Measurements from ENCODE around the gene CENPM.

CENPM gene

GRCh38 chr22:41913040-41913719 is 33.8 kb downstream of the CENPM start:
- no peak for DNase-seq

- no peak for DNase-seq
Measured at GRCh38 chr22:41912338-41913039, 34.5 kb downstream of the CENPM start.

DNA sequence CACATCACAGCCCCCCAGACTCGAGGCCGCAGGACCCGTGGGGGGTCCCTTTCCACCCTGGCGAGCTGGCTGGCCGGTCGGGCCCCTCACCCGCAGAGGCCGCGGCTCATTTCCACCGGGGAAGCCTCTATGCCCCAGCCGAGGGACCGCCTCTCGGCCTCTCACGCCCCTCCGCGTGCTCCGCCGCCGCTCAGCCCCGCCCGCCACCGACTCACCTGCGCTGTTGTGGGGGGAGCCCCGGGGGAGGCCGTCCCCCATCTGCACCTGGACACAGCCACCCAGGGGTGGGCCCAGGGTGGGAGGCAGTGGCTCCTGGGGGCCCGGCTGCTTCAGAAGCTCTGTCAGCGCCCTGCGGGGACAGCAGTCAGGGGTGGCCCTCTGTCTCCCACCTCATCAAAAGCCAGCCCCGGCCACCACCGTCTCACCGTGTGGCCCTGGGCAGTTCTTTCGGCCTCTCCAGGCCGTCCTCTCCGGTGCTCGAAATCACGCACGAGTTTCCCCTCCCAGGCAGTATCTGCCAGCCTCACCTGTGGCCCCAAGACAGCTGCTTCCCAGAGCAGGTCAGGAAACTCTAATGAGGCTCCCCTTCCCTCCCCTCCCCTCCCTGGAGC is 35.8 kb downstream of the CENPM start:
- DNase-seq = no peak

- DNase-seq = peak; percentile 66
Measured at GRCh38 chr22:41910050-41911000, 36.6 kb downstream of the CENPM start.

DNA sequence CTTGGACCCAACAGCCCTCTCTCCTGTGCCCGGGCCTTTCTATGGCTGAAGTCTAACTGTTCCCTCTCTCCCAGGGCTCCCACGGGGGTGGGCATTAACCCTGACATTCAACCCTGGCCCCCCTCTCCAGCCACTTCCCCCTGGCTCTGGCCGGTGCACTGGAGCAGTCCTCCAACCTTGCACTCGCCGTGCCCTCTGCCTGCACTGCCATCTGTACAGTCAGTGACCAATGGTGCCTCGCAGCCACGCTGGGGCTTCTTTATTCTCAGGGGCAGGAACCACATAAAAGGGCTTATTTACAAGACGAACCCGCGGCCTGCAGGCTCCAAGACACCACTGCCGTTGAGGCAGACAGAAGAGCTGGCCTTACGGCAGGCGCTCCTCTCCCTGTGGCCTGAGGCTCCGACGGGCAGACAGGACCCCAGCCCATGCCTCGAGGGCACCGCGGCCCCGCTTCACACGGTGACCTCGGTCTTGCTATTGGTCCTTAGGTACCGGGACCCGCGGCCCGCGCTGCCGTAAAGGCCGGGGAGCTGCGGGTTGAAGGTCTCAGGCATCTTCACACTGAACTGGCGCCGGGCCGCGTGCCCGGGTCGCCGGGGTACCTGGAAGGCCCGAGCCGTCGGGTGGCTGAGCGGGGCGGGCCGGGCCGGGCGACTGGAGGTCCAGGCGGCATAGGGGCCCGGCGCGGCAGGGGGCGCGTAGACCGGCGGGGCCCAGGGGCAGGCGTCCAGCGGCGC is 37.5 kb downstream of the CENPM start:
- DNase-seq = no peak

GRCh38 chr22:41908411-41909309 is 38.3 kb downstream of the CENPM start:
- peak; percentile 42 for DNase-seq

- DNase-seq = no peak
Measured at GRCh38 chr22:41907436-41908401, 39.2 kb downstream of the CENPM start.

- no peak for DNase-seq
Measured at GRCh38 chr22:41906822-41907221, 40.1 kb downstream of the CENPM start.

DNA sequence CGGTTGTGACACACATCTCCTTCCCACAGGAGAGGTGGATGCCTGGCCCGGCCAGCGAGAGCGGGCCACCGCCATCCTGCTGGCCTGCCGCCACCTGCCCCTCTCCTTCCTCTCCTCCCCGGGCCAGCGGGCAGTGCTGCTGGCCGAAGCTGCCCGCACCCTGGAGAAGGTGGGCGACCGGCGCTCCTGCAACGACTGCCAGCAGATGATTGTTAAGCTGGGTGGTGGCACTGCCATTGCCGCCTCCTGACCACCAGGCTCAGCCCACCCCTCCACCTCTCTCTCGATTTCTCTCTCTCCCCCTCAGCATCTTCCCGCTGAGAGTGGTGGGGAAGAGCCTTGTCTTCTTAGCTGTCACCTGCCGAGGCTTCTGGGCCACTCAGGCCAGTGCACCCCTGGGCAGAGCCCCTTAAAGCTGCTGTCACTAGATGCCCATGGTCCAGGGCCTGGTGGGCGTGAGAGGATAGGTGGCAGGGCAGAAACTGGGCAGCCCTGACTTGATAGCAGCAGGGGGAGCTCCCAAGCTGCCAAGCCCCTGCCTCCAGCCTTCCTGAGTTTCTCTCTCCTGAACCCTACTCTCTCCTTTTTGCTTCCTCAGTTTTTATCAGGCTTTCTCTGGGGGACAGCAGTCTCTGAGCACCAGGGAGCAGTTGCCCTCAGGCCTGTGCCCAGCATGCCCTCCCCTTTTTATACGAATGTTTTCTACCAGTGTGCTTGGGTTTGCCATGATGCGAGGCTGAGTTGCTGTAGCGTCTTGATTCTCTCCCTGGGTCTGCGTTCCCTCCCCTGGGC is 41.3 kb downstream of the CENPM start:
- no peak for DNase-seq

GRCh38 chr22:41904450-41905410 is 42.2 kb downstream of the CENPM start:
- no peak for DNase-seq

DNA sequence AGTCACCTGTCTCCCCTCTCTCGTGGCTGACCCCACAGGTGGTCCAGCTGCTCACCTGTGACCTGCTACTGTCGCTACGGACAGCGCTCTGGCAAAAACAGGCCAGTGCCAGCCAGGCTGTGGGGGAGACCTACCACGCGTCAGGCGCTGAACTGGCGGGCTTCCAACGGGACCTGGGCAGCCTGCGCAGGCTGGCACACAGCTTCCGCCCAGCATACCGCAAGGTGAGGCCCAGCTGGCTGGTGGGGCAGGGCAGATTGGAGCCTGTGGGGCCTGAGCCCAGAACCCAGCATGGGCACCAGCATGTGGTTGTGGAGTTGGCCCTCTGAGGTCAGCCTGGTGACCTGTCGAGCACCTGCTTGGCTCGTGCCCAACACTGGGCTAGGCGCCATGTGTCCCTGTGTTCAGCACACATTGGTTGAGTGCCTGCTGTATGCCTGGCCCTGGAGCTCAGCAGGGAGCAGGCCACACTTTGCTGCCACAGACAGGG is 44.0 kb downstream of the CENPM start:
- no peak for DNase-seq

- DNase-seq = no peak
Measured at GRCh38 chr22:41902016-41902415, 44.9 kb downstream of the CENPM start.

GRCh38 chr22:41900652-41901312 is 46.2 kb downstream of the CENPM start:
- DNase-seq = no peak

DNA sequence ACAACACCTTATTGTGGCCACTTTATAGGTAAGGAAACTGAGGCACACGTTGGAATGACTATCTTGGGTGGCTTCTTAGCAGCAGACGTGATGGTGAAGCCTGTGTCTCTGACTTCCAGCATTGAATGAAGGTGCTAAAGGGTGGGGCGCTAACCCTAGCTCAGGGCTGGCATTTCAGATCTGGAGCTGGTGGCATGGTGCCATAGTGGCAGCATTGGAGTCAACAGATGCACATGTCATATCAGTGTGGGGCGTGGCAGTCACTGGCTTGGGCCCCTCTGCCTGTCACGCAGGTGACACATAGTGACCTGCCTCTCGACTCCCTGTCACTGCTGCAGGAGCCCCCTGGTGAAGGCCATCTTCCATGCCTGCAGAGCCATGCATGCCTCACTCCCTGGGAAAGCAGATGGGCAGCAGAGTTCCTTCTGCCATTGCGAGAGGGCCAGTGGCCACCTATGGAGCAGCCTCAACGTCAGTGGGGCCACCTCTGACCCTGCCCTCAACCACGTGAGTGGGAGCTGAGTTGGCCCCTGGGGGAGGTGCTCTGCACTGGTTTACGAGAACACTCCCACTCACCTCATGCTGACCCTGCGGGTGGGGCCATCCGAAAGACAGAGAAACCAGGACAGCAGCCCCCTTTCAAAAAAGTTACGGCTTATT is 46.8 kb downstream of the CENPM start:
- DNase-seq = peak; percentile 40

GRCh38 chr22:41899110-41899509 is 47.8 kb downstream of the CENPM start:
- no peak for DNase-seq

DNA sequence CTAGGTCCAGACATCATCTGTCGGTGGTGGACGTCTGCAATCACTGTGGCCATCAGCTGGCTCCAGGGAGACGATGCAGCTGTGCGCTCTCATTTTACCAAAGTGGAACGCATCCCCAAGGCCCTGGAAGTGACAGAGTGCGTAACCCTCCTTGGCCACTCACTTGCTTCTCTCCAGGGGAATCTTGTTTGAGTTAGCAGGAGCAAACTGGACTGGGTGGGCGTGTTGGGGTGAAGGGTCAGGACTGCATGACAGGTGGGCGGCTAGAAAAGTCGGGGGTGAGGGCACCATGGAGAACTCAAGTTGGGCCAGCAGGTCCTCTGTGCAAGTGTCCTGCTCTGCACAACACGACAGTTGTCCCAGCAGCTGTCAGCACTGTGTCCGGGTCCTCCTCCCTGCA is 48.3 kb downstream of the CENPM start:
- no peak for DNase-seq
